ENCODE results near the gene ACACB.
"Not testable (repeated sequence)": the region's sequence is repeated elsewhere in the genome, so short reads cannot be mapped to it uniquely, and the experiment has no call there.

Gene ACACB

DNA sequence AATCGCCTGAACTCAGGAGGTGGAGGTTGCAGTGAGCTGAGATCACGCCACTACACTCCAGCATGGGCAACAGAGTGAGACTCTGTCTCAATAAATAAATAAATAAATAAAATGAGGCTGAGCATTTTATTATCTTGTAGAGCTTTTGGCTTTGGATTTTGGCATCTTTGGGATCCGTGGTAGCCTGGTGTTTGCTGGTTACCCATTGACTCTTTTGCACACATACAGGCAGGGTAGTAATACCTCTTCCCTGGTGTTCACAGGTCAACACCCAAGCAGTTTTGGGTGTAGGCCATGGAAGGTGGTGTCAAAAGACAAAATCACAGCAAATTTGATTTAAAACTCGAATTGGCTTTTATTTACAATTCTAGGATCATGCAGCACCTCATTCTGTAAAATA lies 27.8 kb downstream of the ACACB start:
- DNase-seq = no peak

DNA sequence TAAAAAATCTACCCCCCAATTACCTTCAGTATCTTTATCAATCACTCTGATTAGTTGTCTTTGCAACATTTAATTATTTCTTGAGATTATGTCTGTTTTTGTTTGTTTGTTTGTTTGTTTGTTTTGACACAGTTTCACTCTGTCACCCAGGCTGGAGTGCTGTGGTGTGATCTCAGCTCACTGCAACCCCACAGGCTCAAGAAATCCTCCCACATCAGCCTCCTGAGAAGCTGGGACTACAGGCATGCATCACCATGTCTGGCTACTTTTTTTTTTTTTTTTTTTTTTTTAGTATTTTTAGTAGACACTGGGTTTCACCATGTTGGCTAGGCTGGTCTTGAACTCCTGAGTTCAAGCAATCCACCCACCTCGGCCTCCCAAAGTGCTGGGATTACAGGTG lies 30.7 kb downstream of the ACACB start:
- DNase-seq = not testable (repeated sequence)

DNA sequence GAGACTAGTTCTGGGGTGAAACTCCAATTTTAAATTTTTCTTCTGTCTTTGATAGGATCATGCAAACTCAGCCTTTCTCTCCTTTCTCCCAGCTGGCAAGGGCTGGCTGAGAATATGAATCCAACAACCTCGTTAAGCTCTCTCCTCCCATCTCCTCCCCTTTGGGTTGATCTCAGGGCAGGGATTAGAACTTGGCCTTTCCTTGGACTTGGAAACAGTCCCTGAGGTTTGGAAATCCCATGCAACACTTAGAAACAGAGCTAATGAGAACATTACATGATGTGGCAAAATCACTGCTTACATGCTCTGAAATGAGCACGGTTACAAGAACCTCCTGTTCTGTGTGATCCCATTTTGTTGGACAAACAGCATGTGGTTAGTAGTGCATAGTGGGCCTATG lies 31.6 kb downstream of the ACACB start:
- no peak for DNase-seq

DNA sequence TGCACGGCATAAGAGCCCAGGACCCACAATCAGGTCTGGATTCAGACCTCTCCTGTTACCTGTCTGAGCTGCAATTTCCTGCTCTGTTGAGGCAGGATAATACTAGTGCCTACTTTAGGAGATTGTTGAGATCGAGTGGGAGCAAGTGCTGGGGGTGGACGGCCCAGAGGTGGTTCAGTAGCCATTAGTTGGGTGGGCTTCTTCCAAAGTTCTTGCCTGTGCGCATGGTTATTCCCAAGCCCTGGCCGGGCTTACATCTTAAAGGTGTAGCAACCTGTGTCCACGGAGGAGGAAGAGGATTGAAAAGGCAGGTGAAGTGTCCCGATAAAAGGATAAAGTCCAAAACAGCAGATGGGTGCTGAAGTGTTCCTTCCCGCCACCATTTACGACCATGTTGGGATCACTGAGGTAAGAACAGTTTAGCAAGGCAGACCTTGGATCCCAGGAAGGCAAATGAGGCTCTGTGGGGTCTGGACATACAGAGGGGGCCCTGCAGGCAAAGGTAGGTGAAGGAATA lies 33.8 kb downstream of the ACACB start:
- no peak for DNase-seq

DNA sequence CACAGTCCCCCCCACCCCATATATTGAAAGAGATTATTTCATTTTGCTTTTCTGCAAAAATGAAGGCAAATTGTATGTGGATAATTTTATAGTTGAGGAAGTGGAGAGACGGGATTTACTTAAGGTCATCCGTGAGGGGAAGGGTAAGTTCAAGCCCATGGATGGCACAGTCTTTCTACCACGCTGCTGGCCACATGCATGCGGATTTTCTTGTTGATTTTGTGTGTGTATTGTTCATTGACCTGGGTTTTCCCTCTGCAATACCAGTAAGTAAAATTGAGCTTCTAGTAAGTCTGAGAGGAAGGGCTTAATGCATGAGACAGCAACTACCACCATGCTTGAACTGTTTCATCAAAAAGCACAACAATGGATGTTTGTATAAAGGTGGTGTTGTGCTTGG lies 35.1 kb downstream of the ACACB start:
- DNase-seq = no peak

DNA sequence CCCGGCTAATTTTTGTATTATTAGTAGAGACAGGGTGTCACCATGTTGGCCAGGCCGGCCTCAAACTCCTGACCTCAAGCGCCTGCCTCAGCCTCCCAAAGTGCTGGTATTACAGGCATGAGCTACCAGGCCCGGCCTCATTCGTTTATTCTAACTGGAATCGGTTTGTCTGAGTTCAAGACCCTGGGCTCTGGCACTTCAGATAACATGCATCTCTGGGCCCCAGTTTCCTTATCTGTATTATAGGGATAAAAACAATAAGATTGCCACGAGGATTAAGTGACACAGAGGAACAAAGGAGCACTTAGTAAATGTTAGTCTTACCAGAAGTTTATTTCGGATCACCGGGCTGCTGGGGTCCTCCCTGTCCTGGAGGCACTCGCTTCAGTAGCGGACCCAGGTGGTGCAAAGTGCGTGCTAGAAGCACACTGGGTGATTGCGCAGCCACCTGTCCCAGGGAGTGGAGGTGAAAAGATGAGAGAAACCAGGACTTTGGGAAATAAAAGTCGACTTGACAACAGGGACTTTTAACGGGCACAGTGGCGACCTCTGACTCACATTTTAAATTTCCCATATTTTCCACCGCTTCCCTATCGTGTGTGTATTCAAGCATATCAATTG lies 37.5 kb downstream of the ACACB start:
- DNase-seq = no peak

DNA sequence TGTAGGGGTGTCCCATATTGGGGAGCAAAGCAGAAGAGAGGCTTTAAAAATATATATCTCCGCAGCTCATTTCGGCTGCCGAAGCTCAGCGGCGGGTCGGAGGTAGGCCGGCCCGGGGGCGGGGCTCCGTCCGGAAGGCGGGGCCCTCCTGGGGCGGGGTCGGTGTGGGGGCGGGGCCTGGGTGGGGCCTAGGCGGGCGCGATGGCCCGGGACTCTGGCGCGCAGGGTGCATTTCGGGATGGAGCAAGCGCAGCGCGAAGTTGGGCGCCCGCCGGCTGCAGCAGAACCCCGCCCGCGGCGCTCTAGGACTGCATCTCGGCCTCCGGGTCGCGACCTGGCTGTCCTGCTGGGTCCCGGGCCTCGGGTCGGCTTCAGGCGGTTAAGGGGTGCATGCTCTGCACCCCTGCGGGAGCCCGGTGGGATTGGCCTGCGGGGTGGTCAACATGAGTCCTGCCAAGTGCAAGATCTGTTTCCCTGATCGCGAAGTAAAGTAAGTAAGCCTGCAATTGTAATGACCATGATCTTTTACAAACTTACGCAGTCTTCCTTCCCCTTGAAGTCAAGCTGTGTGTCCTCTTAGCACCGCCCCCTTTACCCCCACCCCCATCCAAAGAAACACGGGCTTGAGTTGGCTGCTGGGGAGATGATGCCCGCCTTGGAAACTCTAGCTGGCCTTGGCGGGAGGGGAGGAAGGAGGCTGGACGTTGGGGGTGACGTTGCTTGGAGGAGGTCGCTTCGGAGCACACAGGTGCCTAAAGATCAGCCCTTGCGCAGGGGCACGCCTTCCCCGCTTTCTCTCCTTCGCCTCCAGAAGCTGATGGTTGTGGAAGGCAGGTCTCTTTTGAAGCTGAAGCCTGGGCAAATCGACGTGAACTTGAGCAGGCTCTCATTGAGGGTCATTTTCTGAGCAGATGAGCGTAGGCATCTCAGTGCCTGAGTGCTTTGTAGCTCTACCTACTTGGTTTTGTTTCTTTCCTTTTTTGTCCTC lies 38.4 kb downstream of the ACACB start:
- DNase-seq = peak; percentile 70

DNA sequence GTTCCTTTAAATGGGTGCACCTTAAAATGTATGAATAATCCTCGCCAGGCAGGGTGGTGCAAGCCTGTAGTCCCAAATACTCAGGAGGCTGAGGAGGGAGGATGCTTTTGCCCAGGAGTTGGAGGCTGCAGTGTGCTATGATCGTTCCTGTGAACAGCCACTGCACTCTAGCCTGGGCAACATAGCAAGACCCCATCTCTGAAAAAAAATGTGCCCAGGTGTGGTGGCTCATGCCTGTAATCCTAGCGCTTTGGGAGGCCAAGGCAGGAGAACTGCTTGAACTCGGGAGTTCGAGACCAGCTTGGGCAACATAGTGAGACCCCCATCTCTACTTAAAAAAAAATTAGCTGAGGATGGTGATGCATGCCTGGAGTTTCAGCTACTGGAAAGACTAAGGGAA lies 39.6 kb downstream of the ACACB start:
- DNase-seq = no peak

DNA sequence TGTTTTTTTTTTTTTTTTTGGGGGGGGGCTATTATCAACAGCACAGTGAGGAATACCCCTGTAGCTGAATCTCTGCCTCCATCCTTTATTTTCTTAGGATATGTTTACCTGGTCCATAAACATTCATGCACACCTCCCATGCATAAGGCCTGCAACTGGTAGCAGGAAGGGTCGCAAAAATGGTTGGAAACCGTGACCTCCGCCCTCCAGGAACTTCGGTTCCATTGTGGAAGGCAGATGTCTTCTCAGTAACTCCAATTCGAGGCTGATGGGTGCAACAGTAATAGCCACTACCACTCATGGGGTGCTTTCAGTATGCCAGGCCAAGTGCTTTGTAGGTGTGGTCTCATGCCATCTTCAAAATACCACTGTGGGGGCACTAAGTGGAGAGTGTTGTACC lies 40.2 kb downstream of the ACACB start:
- no peak for DNase-seq

DNA sequence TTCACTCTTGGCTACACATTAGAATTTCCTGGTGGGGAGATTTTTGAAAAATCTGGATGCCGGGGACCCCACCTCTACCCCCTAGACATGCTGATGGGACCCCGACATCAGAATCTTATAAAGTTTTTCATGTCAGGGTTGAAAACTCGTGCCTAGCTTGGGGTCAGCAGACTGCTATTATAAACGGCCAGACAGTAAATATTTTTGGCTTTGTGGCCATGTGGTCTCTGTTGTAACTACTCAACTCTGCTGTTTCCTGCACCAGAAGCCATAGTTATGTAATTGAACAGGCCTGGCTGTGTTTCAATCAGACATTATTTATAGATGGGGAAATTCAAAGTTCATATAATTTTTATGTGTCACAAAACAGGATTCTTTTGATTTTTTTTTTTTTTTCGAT lies 41.6 kb downstream of the ACACB start:
- no peak for DNase-seq

DNA sequence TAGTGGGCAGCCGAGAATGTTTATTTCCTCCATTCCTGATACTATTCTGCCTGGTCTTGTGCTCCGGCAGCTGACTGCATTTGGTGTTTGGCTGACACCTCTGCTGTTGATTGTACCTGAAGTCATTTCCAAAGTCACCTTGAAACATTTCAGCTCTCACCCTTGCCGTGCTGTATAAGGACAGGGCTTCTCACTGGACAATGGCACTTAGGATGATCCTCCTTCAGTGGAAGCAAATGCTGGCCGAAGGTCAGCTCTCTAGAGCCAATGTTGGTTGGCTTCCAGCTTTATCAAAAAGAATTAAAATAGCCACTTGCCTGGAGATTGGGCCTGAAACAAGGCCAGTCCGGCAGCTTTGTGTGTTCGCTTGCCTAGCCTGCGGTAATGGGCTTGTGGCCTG lies 44.0 kb downstream of the ACACB start:
- no peak for DNase-seq

DNA sequence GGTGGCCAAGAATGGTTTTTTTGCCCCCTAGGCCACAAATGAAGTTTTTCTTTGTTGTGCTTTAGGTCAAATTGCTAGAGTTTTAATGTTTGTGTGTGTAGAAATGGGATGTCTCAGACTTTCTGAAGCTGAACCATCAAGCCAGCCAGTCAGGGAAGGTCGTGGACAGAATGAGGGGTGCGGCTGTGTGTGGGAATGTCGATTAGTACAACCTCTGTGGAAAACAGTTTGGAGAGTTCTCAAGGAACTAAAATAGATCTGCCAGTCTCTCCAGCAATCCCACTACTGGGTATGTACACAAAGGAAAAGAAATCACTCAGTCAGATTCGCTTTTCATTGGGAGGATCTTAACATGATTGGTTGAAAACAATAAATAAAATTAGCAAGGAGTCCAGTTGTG lies 44.5 kb downstream of the ACACB start:
- no peak for DNase-seq

DNA sequence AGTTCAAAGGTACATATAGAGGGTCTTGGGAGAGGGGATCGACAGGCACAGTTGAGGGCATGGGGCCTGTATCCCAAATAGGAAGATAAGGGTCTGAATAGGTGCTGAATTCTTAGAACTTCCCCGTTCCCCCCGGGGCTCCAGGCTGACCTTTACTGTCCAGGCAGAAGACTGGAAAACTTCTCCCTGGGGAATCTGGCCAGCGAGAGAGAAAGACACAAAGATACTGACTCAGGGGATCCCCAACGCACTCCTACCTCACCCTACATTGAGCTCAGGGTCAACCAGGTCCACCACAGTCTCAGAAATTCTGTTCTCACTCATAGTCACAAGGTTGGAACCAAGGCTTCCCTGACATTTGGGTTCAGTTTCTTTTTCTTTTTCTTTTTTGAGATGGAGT lies 46.2 kb downstream of the ACACB start:
- no peak for DNase-seq

DNA sequence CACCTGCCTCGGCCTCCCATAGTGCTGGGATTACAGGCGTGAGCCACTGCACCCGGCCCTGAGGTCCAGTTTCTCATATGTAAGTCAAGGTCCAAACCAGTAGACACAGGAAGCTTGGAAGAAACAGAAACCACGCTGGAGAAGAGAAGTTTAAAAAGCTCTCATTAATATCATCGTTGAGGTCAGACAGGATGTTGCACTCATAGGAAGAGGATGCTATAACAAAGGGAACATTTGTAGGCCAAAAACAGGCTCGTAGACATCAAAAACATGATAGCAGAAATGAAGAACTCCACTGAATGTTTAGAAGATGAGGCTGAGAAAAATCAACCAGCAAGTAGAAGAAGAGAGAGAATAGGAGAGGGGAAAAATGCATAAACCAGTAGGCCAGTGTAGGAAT lies 46.8 kb downstream of the ACACB start:
- no peak for DNase-seq

DNA sequence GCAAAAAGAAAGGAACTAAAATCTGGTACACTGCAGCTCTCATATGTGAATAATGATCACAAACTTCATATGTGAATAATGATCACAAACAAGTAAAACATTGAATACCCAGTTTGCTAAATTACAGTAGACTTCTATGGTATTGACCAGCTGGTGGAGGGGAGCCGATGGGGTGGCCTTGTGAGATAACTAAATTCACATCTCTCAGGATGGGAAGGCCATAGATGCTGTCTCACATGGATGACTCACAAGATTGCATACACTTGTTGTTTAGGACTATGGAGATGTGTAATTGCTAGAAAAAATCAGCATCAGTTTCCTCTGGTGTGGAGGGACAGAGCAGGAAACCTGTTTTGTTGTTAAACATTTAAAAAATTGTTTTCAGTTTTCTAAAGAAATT lies 49.2 kb downstream of the ACACB start:
- DNase-seq = no peak

DNA sequence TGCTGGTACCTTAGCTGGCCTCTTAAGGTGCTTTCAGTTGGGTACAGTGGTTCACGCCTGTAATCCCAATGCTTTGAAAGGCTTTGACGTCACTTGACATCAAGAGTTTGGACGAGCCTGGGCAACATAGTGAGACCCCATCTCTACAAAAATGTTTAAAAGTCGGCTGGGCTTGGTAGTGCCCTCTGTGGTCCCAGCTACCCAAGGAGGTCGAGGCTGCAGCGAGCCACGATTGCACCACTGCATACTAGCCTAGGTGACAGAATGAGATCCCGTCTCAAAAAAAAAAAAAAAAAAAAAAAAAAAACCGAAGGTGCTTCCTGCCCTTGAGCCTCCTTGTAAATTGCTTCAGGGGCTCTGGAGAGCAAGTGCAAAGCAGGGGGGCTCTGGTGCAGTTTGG lies 50.0 kb downstream of the ACACB start:
- DNase-seq = no peak

DNA sequence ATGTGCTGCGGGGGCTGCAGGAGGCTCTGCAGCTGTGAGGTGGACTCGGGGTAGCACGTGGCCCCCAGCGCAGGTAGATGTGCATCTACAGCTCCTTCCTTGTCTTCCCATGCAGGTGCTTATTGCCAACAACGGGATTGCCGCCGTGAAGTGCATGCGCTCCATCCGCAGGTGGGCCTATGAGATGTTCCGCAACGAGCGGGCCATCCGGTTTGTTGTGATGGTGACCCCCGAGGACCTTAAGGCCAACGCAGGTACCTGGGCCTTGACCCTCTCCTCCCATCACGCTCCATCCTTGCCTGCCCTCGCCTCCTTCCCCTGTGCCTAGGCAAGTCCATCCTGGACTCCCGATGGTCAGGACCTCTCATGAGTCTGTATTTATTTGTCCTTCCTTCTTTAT lies 51.4 kb downstream of the ACACB start:
- no peak for DNase-seq

DNA sequence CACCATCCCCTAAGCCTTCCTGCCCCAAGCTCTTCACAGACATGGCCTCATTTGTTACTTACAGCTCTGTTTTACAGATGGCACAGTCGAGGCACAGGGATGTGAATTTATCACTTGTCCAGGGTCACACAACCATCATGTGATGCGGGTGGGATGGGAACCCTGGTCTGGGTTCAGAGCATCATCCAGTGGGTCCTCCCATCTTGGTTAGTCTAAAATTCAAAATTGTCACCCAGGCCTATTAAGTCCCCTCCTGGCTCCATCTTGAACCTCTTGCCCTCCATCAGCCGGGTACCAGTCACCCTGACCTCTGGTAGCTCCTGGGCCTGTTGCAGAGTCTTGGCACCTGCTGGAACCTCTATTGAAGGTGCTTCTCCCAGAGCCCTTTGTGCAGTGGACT lies 52.9 kb downstream of the ACACB start:
- no peak for DNase-seq

DNA sequence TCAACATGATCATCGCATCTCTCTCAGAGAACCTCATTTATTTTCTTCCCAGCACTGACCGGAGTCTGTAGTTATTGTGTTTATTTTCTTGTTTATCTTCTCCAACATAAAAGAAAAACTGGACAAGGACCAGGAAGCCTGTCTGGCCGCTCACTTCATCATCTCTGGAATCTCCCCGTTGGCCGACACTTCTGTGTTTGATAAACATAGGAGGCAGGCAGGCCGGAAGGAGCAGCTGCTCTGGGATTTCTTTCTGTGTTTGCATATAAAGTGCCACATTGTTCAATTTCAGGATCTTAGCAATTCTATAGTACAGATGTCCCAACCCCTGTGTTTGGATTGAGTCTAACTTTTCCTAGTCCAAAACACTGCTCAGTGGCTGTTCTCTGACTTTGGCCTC lies 53.3 kb downstream of the ACACB start:
- DNase-seq = no peak

DNA sequence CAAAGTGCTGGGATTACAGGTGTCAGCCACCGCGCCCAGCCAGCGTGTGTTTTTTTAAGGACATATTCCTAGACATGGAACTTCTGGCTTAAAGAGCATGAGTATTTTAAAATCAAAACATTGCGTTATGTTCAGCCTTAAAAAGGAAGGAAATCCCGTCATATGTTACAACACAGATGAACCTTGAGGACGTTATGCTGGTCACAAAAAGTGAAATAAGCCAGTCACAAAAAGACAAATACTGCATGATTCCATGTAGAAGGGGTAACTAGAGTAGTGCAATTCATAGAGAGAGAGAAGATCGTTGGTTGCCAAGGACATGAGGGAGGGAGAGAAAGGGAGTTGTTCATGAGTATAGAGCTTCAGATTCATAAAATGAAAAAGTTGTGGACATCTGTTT lies 53.9 kb downstream of the ACACB start:
- DNase-seq = no peak

DNA sequence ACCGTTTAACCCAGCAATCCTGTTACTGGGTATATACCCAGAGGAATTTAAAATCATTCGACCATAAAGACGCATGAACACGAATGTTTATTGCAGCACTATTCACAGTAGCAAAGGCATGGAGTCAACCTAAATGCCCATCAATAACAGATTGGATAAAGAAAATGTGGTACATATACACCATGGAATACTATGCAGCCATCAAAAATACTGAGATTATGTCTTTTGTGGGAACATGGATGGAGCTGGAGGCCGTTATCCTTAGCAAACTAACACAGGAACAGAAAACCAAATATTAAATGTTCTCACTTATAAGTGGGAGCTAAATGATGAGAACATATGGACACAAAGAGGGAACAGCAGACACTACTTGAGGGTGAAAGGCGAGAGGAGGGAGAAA lies 56.4 kb downstream of the ACACB start:
- not testable (repeated sequence) for DNase-seq

DNA sequence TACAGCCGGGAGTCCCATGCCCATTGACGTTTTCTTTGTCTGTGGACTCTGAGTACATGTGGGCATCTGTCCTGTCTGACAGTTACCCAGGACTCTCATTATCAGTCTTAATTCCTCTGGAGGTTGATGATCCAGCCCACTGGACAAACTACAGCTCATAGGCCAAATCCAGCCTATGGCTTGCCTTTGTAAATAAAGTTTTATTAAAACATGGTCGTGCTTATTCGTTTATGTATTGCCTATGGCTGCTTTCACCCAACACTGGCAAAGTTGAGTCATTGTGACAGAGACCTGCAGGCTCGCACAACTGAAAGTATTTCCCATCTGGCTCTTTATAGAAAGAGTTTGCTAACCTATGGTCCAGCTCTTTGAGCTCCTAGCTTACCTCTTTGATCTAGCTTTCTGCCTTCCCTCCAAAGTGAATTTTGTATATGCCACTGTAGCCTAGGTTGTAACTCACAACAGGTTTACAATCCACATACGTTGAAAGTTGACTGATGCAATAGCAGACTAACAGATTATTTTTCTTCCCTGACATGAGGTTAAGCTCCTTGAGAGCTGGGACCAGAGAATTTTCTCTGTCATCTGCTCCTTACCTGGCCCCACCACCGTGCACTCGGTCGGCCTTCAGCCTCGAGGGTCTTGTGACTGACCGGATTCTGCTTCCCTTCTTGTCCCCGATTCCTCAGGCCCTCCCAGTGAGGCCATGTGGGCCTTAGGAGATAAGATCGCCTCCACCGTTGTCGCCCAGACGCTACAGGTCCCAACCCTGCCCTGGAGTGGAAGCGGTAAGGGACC lies 57.3 kb downstream of the ACACB start:
- no peak for DNase-seq

DNA sequence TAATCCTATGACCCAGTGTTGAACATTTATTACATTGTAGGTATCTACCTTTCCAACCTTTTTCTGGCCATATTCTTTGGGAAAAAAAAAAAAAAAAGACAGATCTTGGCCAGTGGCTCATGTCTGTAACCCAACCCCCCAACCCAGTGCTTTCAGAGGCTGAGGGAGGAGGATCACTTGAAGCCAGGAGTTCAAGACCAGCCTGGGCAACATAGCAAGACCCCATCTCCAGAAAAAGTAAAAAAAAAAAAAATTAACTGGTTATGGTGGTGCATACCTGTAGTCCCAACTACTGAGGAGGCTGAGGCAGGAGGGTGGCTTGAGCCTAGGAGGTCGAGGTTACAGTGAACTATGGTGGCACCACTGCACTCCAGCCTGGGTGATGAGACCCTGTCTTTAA lies 58.1 kb downstream of the ACACB start:
- DNase-seq = no peak

Measured in central memory CD4-positive, alpha-beta T cell (primary cell).